Bronchial epithelial cell (primary cell): ENCODE measurements around the gene CSNK1D. TPM values are rescaled to one million over a fixed set of nuclear protein-coding genes. Genes with fewer than 3 reads are reported as not detected.

Source experiments
- DNase-seq: peaks from one replicate; pipeline ENCODE4 v3.0.0-alpha.2; 2010; ENCODE audit warnings: low read depth
- FAIRE-seq: peaks from 2 replicates; lab custom pipeline; 2011; peaks lifted over from hg19 to GRCh38; lab: Jason Lieb, UNC
- H3K27me3 ChIP-seq: 2 replicates; pipeline ENCODE4 v1.5.1; 2011; ENCODE audit warnings: low read length; ENCODE audit not compliant: control insufficient read depth, insufficient read depth
- H3K36me3 ChIP-seq: 2 replicates; pipeline ENCODE4 v1.5.1; 2011; ENCODE audit warnings: low read length; ENCODE audit not compliant: control insufficient read depth, insufficient read depth
- H3K4me3 ChIP-seq: 2 replicates; pipeline ENCODE4 v1.5.1; 2011; ENCODE audit warnings: mild to moderate bottlenecking, low read depth, low read length, control low read depth
- CTCF ChIP-seq: IDR thresholded peaks from 2 replicates; pipeline ENCODE4 v1.5.1; 2011; ENCODE audit warnings: mild to moderate bottlenecking, moderate library complexity, low read length, control low read depth, inconsistent platforms; ENCODE audit not compliant: insufficient read depth, severe bottlenecking
- total RNA-seq: library from RNA; depleted of rRNA; stranded (reverse); fragments of >200 nt; gene quantifications from 2 replicates; pipeline ENCODE4 v1.2.1, GENCODE V29; 2014

Gene CSNK1D
- total RNA-seq, 1 donor from 2014 or later = 72.4 TPM

- FAIRE-seq = no peak
- no peak for DNase-seq
- no peak overlapping the region for H3K4me3 ChIP-seq
- H3K36me3 ChIP-seq = no peaks in the 10 kb centered on the region
- TF ChIP-seq CTCF = no peak
- no peaks in the 10 kb centered on the region for H3K27me3 ChIP-seq
Measured at GRCh38 chr17:82302991-82303943, 29.8 kb upstream of the CSNK1D start.

- FAIRE-seq = no peak
- no peaks in the 10 kb centered on the region for H3K36me3 ChIP-seq
Measured at GRCh38 chr17:82302568-82302963, 29.1 kb upstream of the CSNK1D start.

GRCh38 chr17:82301916-82302567, 28.5 kb upstream of the CSNK1D start:
- no peak for TF ChIP-seq CTCF
- H3K36me3 ChIP-seq = no peaks in the 10 kb centered on the region
- FAIRE-seq (no peak), DNase-seq (peak; percentile 55)
- H3K4me3 ChIP-seq = no peak overlapping the region
- no peaks in the 10 kb centered on the region for H3K27me3 ChIP-seq

More at GRCh38 chr17:82302568-82302963, 29.1 kb upstream of the CSNK1D start:
- no peak overlapping the region for H3K4me3 ChIP-seq
- no peaks in the 10 kb centered on the region for H3K27me3 ChIP-seq
- no peak for TF ChIP-seq CTCF
- DNase-seq = no peak

GRCh38 chr17:82301300-82301915, 27.9 kb upstream of the CSNK1D start:
- H3K36me3 ChIP-seq = no peaks in the 10 kb centered on the region
- H3K27me3 ChIP-seq = no peaks in the 10 kb centered on the region
- no peak for TF ChIP-seq CTCF
- no peak overlapping the region for H3K4me3 ChIP-seq
- FAIRE-seq (no peak), DNase-seq (no peak)

GRCh38 chr17:82300707-82301270, 27.3 kb upstream of the CSNK1D start:
- Histone ChIP-seq H3K27me3 (no peaks in the 10 kb centered on the region), H3K36me3 (no peaks in the 10 kb centered on the region), H3K4me3 (no peak overlapping the region)
- DNase-seq = no peak
- peak; percentile 78 for TF ChIP-seq CTCF
- no peak for FAIRE-seq
